ENCODE measurements around the gene LNPEP. TPM values are rescaled to one million over a fixed set of nuclear protein-coding genes. Genes with fewer than 3 reads are reported as not detected.

The LNPEP gene
- total and polyA plus RNA-seq, 8 donors = 22.2 to 40.6 (median 27.6) TPM

DNA sequence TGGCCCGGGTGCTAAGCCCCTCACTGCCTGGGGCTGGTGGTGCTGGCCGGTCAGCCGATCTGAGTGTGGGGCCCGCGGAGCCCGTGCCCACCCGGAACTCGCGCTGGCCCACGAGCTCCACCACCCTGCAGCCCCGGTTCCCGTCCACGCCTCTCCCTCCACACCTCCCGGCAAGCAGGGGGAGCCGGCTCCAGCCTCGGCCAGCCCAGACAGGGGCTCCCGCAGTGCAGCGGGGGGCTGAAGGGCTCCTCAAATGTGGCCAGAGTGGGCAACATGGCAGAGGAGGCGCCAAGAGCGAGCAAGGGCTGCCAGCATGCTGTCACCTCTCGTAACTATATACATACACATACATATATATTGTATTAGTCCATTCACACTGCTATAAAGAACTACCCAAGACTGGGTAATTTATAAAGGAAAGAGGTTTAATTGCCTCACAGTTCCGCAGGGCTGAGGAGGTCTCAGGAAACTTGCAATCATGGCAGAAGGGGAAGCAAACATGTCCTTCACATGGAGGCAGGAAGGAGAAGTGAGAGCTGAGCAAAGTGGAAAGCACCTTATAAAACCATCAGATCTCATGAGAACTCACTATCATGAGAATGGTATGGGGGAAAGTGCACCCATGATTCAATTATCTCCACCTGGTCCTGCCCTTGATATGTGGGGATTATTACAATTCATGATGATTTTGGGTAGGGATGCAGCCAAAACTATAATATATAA lies 149.7 kb downstream of the LNPEP start:
- Histone ChIP-seq H3K36me3 (no peaks in the 10 kb centered on the region), H3K4me3 (no peak overlapping the region), H3K9me3 (no peaks in the 10 kb centered on the region), H3K4me1 (peaks cover 0 to 29% of the 10 kb centered on the region in 2 donors), H3K27me3 (no peaks in the 10 kb centered on the region), H3K27ac (peak overlapping the region in 1 of 2 donors; percentile 19)
- TF ChIP-seq, protein P1, sequence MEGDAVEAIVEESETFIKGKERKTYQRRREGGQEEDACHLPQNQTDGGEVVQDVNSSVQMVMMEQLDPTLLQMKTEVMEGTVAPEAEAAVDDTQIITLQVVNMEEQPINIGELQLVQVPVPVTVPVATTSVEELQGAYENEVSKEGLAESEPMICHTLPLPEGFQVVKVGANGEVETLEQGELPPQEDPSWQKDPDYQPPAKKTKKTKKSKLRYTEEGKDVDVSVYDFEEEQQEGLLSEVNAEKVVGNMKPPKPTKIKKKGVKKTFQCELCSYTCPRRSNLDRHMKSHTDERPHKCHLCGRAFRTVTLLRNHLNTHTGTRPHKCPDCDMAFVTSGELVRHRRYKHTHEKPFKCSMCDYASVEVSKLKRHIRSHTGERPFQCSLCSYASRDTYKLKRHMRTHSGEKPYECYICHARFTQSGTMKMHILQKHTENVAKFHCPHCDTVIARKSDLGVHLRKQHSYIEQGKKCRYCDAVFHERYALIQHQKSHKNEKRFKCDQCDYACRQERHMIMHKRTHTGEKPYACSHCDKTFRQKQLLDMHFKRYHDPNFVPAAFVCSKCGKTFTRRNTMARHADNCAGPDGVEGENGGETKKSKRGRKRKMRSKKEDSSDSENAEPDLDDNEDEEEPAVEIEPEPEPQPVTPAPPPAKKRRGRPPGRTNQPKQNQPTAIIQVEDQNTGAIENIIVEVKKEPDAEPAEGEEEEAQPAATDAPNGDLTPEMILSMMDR (IDR thresholded peaks at IDR 0.05) = no peak
- intact Hi-C loops (cut with DNase I) = no loop called here
- ATAC-seq = no peak
- DNase-seq = no peak

Other genes with a start within 250 kb of the LNPEP start
- gene ERAP1, start 128.1 kb upstream of the LNPEP start, total RNA-seq = 10 to 100 TPM; 59.7 to 76.7 TPM
- gene ERAP1, start 128.1 kb upstream of the LNPEP start, polyA plus RNA-seq (ENCODE audit: insufficient read length in 6 of 6) = 10 to 100 TPM; 29.4 to 58.8 (median 49.5) TPM
- 10 to 100 TPM; 28.6 to 34.5 TPM for gene ERAP2, start 59.6 kb upstream of the LNPEP start, total RNA-seq
- gene ERAP2, start 59.6 kb upstream of the LNPEP start, polyA plus RNA-seq (ENCODE audit: insufficient read length in 6 of 6) = 10 to 100 TPM; 17.0 to 40.6 (median 23.7) TPM
- gene LIX1, start 206.5 kb downstream of the LNPEP start, total RNA-seq = not detected
- gene LIX1, start 206.5 kb downstream of the LNPEP start, polyA plus RNA-seq (ENCODE audit: insufficient read length in 6 of 6) = 1 to 10 TPM in 3 of 6 donors, under 1 TPM in 3; 0.64 to 2.7 (median 1.1) TPM
- 10 to 100 TPM; 19.2 to 30.4 TPM for gene RIOK2, start 247.2 kb downstream of the LNPEP start, total RNA-seq
- gene RIOK2, start 247.2 kb downstream of the LNPEP start, polyA plus RNA-seq (ENCODE audit: insufficient read length in 6 of 6) = 10 to 100 TPM; 40.7 to 54.1 (median 45.0) TPM